Mucosa of stomach (tissue), 1 donor: Measurements from ENCODE around the gene STOM.

Experiments used
- H3K27me3 ChIP-seq: one replicate; pipeline ENCODE4 v1.7.0; 2013; ENCODE audit warnings: mild to moderate bottlenecking, low read length; ENCODE audit not compliant: control insufficient read depth, insufficient read depth
- H3K36me3 ChIP-seq: one replicate; pipeline ENCODE4 v1.7.0; 2013; ENCODE audit warnings: low read length; ENCODE audit not compliant: control insufficient read depth, insufficient read depth
- H3K4me1 ChIP-seq: one replicate; pipeline ENCODE4 v1.7.0; 2013; ENCODE audit warnings: mild to moderate bottlenecking, low read length; ENCODE audit not compliant: control insufficient read depth, insufficient read depth
- H3K4me3 ChIP-seq: one replicate; pipeline ENCODE4 v1.7.0; 2013; ENCODE audit warnings: low read length
- H3K9ac ChIP-seq: one replicate; pipeline ENCODE4 v1.7.0; 2013; ENCODE audit warnings: mild to moderate bottlenecking, low read length, moderate library complexity
- H3K9me3 ChIP-seq: one replicate; pipeline ENCODE4 v1.7.0; 2013; ENCODE audit warnings: mild to moderate bottlenecking, low read length, moderate library complexity; ENCODE audit not compliant: control insufficient read depth
- donor health status: Pancreatic carcinoma.

Gene STOM

GRCh38 chr9:121299467-121300282 is 70.4 kb downstream of the STOM start:
- H3K4me3 ChIP-seq, result no peak overlapping the region
- H3K9me3 ChIP-seq, result no peaks in the 10 kb centered on the region
- H3K36me3 ChIP-seq, result peaks cover 35% of the 10 kb centered on the region
- H3K4me1 ChIP-seq, result peaks cover 84% of the 10 kb centered on the region
- peak overlapping the region; percentile 73 for H3K9ac ChIP-seq
- H3K27me3 ChIP-seq, result no peaks in the 10 kb centered on the region

DNA sequence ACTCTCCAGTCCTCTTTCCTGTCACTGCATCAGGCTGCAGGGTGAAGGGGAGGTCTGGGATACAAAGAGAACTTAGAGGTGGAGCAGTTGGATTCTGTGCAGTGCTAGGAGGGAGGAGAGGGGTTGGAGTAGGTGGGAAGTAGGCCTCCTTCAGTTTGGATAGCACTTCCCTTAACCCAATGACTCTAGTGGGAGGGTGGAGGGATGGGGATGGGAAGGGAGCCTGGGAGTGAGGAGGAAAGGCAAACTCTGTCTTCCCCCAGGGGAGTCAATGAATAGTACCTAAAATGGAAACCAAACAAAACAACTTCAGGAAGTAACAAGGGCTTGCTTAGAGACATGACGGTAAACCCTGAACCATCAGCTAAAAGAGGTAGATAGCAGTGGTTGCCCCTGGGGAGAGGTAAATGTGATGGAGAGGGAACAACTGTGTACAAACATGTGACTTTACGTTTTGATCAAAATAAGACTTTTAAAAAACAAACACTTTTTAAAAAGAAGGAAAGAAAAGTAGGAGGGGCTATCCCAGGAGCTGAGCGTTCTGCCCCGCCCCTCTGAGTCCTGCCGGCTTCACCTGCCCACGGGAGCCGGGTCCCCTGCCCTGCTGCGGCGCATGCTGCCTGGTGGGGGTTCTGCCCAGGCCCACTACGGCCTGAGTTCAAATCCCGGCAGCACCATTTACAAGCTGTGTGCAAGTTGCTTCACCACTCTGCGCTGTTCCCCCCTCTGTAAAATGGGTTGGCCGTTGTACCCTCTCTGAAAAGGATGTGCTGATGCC is 71.2 kb downstream of the STOM start:
- Histone ChIP-seq H3K27me3 (no peaks in the 10 kb centered on the region), H3K4me3 (no peak overlapping the region), H3K36me3 (peaks cover 27% of the 10 kb centered on the region), H3K4me1 (peaks cover 84% of the 10 kb centered on the region), H3K9me3 (no peaks in the 10 kb centered on the region), H3K9ac (peak overlapping the region; percentile 60)

DNA sequence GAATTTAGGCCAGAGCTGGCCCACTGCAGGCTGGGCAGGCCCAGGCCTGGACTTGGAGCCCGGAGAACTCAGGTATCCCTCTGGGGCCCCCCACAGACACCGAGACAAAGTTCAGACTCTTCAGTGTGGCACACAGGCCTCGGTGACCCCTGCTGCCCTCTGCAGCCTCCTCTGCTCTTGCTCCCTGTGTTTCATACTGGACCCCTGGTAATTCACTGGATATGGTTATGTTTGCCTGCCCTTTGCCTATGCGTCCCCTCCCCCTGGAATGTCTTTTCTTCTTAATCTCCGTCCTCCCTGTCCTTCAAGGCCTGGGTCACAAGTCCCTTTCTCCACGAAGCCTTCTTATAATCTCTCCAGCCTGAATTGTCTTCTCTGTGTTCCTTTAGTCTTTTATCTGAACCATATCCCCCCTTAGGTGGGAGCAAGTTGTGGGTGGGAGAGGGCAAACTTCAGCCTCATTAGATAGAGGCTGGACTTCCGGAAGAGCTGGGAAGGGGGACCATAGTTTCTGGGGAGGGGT is 72.0 kb downstream of the STOM start:
- Histone ChIP-seq H3K27me3 (no peaks in the 10 kb centered on the region), H3K36me3 (peaks cover 19% of the 10 kb centered on the region), H3K9ac (peak overlapping the region; percentile 60), H3K9me3 (no peaks in the 10 kb centered on the region), H3K4me3 (no peak overlapping the region), H3K4me1 (peaks cover 79% of the 10 kb centered on the region)

DNA sequence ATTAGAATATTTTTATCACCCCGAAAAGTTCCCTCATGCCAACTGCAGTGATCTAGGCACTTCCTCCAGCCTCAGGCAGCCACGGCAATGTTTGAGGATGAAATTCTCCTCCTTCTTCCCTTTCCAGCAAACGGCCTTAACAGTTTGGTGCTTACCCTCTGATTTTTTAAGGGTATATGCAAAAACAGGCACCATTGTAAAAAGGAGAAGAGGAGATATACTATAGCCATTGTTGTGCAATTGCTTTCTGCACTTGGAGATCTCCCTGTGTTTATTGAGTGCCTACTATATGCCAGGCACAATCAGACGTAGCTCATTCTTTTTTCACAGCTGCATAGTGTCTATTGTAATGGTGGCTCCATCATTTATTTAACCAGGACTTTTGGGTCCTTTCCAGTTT is 72.7 kb downstream of the STOM start:
- no peaks in the 10 kb centered on the region for H3K9me3 ChIP-seq
- no peaks in the 10 kb centered on the region for H3K27me3 ChIP-seq
- H3K9ac ChIP-seq, result no peak overlapping the region
- no peak overlapping the region for H3K4me3 ChIP-seq
- H3K36me3 ChIP-seq, result peaks cover 14% of the 10 kb centered on the region
- peaks cover 79% of the 10 kb centered on the region for H3K4me1 ChIP-seq

GRCh38 chr9:121296213-121297127 is 73.6 kb downstream of the STOM start:
- no peak overlapping the region for H3K4me3 ChIP-seq
- no peaks in the 10 kb centered on the region for H3K27me3 ChIP-seq
- peaks cover 75% of the 10 kb centered on the region for H3K4me1 ChIP-seq
- no peaks in the 10 kb centered on the region for H3K9me3 ChIP-seq
- peak overlapping the region; percentile 27 for H3K9ac ChIP-seq
- H3K36me3 ChIP-seq, result peaks cover 8% of the 10 kb centered on the region

DNA sequence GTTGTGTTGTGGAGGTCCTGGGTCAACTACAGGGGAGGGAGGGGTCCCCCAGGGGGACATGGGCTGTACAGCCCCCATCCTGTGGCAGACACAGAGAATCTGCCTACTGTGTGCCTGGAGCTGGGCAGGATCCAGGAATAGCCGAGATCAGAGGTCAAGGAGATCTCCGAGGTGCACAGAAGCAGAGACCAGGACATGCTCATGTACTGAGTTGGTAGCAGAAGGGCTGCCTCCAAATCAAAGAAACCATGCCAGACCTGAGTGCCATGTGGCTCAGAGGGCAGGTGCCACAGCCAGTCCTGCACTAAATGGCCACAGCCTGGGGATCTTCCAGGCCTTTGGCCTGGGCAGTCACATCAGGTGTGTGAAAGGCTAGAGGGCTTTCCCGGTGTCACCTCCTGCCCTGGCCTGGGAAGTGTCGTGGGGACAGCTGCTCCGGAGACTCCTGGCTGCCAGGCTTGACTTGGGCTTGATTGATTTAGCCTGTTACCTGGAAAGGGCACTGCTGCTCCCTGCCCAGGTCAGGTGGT is 74.3 kb downstream of the STOM start:
- peaks cover 8% of the 10 kb centered on the region for H3K36me3 ChIP-seq
- peak overlapping the region; percentile 27 for H3K9ac ChIP-seq
- no peaks in the 10 kb centered on the region for H3K27me3 ChIP-seq
- H3K4me3 ChIP-seq, result no peak overlapping the region
- peaks cover 70% of the 10 kb centered on the region for H3K4me1 ChIP-seq
- H3K9me3 ChIP-seq, result no peaks in the 10 kb centered on the region

- H3K9ac ChIP-seq, result peak overlapping the region; percentile 27
- H3K4me3 ChIP-seq, result no peak overlapping the region
- H3K4me1 ChIP-seq, result peaks cover 64% of the 10 kb centered on the region
- H3K36me3 ChIP-seq, result peaks cover 8% of the 10 kb centered on the region
- no peaks in the 10 kb centered on the region for H3K9me3 ChIP-seq
- no peaks in the 10 kb centered on the region for H3K27me3 ChIP-seq
Measured at GRCh38 chr9:121294866-121295661, 75.0 kb downstream of the STOM start.

GRCh38 chr9:121294151-121294743 is 75.8 kb downstream of the STOM start:
- no peaks in the 10 kb centered on the region for H3K27me3 ChIP-seq
- H3K4me3 ChIP-seq, result no peak overlapping the region
- H3K4me1 ChIP-seq, result peaks cover 72% of the 10 kb centered on the region
- peaks cover 8% of the 10 kb centered on the region for H3K36me3 ChIP-seq
- no peaks in the 10 kb centered on the region for H3K9me3 ChIP-seq
- H3K9ac ChIP-seq, result no peak overlapping the region

GRCh38 chr9:121292801-121293241 is 77.2 kb downstream of the STOM start:
- Histone ChIP-seq H3K36me3 (peaks cover 8% of the 10 kb centered on the region), H3K4me1 (peaks cover 75% of the 10 kb centered on the region), H3K9ac (no peak overlapping the region), H3K9me3 (no peaks in the 10 kb centered on the region), H3K4me3 (no peak overlapping the region), H3K27me3 (no peaks in the 10 kb centered on the region)

GRCh38 chr9:121292051-121292450 is 78.0 kb downstream of the STOM start:
- H3K4me1 ChIP-seq, result peaks cover 76% of the 10 kb centered on the region
- no peak overlapping the region for H3K4me3 ChIP-seq
- H3K9ac ChIP-seq, result no peak overlapping the region
- H3K36me3 ChIP-seq, result peaks cover 8% of the 10 kb centered on the region
- no peaks in the 10 kb centered on the region for H3K27me3 ChIP-seq
- no peaks in the 10 kb centered on the region for H3K9me3 ChIP-seq
